D721Med (cell line): ENCODE data around the gene SRPX2.

Experiments
- DNase-seq: peaks from one replicate; pipeline ENCODE4 v3.0.0; 2011; ENCODE audit warnings: low spot score; ENCODE audit not compliant: insufficient read length
- FAIRE-seq: peaks from 2 replicates; lab custom pipeline; 2011; peaks lifted over from hg19 to GRCh38; lab: Jason Lieb, UNC
- CTCF ChIP-seq: IDR thresholded peaks from 2 replicates; pipeline ENCODE4 v1.5.1; 2012; ENCODE audit warnings: mild to moderate bottlenecking, control low read depth; ENCODE audit not compliant: insufficient read depth; ENCODE audit errors: missing control alignments

SRPX2 gene

GRCh38 chrX:100662796-100663195 lies 18.8 kb downstream of the SRPX2 start:
- FAIRE-seq: no peak
- TF ChIP-seq CTCF: no peak
- no peak for DNase-seq

GRCh38 chrX:100663642-100664041 lies 19.6 kb downstream of the SRPX2 start:
- DNase-seq: no peak
- no peak for TF ChIP-seq CTCF
- no peak for FAIRE-seq

- DNase-seq: no peak
- no peak for TF ChIP-seq CTCF
- FAIRE-seq: no peak
Observed at GRCh38 chrX:100672966-100673365, 29.0 kb downstream of the SRPX2 start.

GRCh38 chrX:100673397-100673953 lies 29.5 kb downstream of the SRPX2 start:
- no peak for FAIRE-seq
- no peak for TF ChIP-seq CTCF
- no peak for DNase-seq

- no peak for DNase-seq
- TF ChIP-seq CTCF: no peak
- FAIRE-seq: no peak
Observed at GRCh38 chrX:100674705-100675104, 30.7 kb downstream of the SRPX2 start.

GRCh38 chrX:100677611-100678181 lies 33.7 kb downstream of the SRPX2 start:
- no peak for FAIRE-seq
- DNase-seq: no peak
- TF ChIP-seq CTCF: no peak

- TF ChIP-seq CTCF: no peak
- FAIRE-seq: no peak
Observed at GRCh38 chrX:100680756-100681155, 36.8 kb downstream of the SRPX2 start.

More at GRCh38 chrX:100680756-100681155, 36.8 kb downstream of the SRPX2 start:
- DNase-seq: no peak
